Activated CD8-positive, alpha-beta memory T cell treated with anti-CD3 and anti-CD28 coated beads, Interleukin-2, amount 50 U/mL, for 24 hours (primary cell): ENCODE results near the gene CCL19.
A peak's percentile ranks its signal among the peaks of the same experiment; 100 is the strongest.

Experiments used
- DNase-seq: peaks from one replicate; pipeline ENCODE4 v3.0.0-alpha.2; 2020; ENCODE audit errors: extremely low read depth

CCL19 gene

DNA sequence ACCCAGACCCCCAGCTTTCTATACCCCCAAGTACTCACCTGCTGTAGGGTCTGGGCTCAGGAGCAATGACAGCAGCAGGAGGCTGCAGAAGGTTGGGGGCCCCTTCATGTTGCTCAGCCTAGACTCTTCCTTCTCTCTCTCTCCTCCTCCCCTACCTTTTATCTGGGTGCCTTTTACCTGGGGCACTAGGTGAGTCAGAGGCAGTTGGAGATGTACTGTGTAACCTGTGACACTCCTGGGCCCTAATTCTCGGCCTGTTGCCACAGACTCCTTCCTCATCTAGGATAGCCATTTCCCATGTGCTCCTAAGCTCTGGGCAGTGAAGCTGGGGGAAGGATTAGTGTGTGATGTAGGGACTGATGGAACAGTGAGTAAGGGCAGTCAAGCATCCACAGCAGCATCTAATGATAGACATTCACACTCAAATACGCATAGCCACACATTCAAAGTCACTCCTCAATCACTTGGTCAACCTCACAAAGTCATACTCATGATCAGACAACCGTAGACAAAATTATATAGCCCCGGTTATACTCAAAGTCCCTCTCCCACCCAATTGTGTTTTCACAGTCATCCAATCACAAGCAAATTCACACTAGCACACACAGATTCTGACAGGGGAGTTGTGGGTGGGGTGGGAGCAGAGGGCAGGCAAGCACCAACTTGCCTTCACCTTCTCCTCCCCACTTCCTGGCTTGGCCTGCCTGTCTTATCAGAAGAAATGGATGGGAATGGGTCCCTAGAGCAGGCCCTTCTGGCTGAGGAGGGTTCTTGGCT is 28.4 kb downstream of the CCL19 start, which contains the start of gene CCL27:
Gene CCL27 (minus strand): TSS at position 132 of the 777 bp plus-strand sequence. CDS start 24 bp downstream, at position 108.
- DNase-seq = no peak

DNA sequence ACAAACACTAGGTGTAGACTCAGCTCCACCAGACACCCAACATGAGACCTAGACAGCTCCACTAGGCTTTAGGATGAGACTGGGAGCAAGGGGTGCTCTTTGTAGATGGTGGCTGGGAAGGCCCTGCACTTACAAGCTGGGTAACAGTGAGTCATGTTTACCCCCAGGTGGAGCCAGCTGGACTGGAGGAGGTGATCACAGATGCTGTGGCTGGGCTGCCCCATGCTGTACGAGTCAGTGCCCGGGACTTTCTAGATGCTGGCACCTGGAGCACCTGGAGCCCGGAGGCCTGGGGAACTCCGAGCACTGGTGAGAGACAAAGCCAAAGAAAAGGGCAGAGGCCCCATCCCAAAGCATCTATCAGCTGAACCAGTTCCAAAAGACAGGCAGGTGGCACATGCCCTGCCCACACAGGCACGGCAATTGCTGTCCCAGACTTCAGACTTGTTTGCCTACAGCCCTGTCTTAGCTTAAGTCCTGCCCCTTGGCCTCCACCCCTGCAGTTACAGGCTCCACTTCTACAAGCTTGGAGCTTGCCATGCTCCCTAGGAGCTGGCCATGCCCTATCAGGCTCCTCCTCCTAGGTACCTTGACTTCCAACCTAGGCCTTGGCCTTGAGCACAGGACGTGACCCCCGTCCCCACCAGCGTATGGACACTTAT is 31.4 kb downstream of the CCL19 start:
- DNase-seq = no peak

DNA sequence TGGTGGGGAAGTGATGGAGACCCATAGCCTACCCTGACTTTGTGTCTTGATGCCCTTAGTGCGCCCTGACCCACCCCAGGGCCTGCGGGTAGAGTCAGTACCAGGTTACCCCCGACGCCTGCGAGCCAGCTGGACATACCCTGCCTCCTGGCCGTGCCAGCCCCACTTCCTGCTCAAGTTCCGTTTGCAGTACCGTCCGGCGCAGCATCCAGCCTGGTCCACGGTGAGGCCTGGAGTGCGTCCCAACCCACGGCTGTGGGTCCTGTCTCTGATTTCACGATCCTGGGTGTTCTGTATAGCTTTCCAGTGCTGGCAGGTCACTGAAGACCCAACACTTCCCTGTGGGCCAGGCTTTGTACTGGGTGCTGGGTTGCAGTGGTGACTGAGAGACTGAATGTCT is 32.6 kb downstream of the CCL19 start:
- DNase-seq = no peak

DNA sequence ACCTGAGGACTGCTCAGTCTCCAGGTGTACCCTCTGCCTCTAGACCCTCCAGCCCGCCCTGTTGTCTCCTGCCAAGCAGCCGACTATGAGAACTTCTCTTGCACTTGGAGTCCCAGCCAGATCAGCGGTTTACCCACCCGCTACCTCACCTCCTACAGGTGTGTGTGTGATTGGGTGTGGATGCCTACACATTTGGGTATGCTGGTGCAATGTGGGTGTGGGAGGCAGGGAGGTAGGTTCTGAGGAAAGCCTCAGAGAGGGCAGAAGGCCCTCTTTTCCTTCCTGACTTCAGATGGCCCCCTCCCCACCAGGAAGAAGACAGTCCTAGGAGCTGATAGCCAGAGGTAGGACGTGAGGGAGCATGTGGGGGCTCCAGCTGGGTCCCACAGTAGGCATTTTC is 34.1 kb downstream of the CCL19 start:
- no peak for DNase-seq

DNA sequence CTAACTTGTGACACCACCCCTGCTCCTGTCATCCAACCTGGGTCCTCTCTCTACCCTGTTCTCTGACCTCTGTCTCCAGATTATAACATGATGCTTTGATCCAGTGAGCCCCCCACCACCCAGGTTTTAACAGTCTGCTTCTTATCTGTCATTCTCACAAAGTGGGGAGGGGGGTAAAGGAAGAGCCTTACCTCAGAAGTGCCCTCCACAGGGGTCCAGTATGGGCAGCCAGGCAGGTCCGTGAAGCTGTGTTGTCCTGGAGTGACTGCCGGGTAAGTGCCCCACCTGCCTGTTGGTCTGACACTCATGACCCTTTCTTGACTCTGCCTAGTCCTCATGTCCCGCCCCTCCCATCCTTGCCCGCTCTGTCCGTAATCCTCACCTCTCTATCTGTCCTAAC is 35.7 kb downstream of the CCL19 start:
- no peak for DNase-seq

DNA sequence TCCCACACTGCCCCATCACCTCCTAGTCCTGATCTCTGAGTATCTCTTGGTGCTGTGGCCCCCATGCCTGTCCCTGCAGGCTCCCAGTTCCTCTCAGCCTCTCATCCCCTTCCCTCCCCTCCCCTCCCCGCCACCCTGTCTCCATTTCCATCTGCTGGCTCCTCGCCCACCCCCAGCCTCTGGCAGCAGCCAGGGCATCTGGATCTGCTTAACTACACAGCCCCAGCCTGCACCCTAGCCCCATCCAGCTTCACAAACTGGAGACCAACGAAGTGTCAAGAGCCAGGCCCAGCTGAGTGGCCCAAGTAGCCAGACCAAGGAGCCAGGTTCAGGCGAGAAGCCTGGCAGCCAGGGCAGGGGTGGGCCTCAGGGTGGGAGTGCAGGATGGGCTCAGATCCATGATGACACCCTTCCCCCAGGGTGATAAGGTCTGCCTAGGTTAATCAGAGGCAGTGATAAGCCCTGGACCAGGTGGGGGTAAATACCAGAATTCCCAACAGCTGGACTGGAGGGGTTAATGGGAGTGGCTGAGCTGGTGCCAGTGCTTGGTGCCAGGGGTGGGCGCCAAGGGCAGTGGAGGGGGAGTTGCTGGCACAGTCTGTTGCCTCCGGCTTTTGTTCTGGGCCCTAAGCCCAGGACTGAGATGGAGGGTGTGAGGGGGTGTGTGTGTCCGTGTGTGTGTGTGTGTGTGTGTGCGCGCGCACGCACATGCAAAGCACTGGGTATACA is 36.6 kb downstream of the CCL19 start:
- DNase-seq = no peak

DNA sequence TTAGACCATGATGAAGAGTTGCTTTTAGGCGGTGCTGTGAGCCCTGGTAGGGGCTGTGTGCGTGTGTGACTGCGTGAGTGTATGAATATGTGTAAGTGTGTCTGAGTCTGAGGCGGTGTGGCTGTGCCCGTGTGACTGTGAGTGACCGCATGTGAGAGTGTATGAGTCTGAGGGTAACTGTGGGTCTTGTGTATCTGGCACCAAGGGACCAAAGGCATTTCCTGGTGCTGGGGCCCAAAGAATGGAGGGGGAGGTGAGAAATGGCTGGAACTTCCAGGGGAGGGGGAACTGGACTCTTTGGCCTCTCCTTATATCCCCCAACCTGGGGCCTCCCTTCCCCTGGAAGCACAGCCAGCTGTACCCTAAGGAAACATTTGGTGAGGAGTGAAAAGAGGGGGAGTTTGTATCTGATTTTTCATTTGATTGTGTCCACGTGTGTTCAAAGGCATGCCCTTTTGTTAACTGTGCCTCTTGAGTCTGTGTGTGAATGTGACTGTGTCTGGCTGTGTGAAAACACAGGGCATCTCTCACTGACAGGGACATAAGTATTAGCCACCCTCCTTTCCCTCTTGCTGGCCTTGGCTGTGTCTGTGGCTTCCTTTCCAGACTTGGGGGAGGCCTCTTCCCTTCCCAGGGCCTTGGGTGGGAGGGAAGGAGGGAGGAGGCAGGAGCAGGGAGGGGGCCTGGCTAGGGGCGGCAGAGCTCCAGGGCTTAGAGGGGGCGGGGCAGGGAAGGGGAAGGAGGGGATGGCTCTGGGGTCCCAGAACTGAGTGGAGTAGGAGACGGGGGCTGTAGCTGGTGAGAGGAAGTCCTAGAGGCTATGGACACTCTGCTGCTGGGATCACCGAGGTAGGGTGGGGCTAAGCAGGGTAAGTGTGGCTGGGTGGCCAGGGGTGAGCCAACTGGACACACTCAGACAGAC is 37.7 kb downstream of the CCL19 start:
- no peak for DNase-seq

DNA sequence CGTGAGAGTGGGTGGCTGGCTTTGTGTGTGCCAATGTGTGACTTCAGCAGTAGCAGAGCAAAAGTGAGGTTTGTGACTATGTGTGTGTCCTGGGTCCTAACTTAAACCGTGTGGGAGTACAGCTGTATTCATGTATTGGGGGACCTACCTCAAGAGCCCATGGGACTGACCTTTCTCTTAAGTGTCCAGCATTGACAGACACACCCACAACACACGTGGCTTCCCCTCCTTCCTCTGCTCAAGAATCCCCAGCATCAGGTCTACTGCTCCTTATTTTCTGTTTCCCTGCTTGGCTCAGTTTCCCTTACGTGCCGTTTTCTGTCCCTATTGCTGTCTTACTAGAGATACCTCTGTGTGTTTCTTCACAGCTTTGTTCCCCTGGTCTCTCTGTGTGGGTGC is 38.5 kb downstream of the CCL19 start:
- no peak for DNase-seq

DNA sequence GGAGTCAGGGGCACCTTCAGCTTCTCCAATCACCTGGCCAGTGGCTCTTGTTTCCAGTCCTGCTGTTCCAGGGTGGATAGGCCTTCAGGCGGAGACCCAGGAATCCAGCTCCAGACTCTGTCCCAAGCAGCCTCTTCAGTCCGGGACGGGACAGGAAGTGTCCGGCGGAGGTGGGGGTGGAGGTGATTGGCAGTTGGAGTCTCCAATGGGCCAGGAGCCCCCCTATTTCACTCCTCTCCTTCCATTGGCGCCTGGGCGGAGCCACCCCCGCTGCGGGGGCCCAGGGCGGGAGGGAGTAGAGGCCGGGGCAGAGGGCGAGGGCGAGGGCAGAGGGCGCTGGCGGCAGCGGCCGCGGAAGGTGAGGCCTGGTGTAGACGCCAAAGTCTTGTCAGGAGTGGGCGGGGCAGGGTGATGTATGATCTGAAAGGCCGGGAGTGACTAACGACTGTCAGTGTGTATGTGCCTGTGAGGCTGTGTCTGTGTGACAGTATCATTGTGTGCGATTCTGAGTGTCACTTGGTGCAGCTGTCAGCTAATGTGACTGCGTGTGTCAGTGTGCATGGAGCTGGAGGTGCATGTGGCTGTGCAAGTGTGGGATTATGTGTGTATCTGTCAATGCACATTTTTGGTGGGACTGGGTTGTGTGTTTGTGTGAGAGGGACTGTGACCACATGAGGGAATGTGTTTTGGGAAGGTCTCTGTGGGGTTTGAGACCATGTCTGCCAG is 39.0 kb downstream of the CCL19 start, which contains the start of gene IL11RA:
Gene IL11RA (plus strand): TSS at position 310 of the 726 bp plus-strand sequence. CDS start 3,033 bp downstream, outside the sequence.
- no peak for DNase-seq

DNA sequence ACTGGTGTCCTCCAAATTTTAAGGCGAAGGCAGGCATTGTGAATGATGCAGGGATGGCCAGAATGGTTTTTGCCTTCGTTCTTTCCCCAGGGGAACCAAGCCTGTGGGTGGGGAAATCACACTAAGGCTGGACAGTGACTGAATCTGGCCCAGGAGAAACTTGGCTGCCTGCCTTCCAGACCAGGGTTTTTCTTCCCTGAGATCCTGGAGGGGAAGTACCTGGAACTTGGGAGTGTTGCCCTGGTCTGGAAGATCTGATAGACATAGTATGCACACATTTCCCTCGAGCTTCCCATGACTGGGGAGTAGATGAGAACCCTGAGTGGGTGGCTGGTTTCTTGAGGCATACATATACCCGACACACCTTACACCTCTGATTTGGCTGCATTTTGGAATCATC is 39.8 kb downstream of the CCL19 start:
- DNase-seq = no peak

DNA sequence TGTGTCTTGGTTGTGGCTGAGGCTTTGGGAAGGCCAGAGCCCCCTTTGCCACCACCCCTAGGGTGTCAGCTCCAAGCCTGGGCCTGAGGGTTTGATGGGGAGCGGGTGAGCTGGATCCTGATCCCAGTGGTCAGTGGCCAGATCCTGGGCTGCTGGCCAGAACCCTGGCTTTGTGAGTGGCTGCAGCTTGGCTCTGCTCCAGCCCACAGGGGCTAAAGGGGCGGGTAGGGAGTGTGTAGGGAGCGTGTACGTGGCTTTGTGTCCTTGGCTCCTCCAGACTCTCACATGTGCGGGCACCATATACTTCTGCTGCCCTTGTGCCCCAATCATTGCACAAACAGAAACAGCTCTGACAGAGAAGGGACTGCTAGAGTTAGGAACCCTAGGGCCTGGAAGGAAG is 40.3 kb downstream of the CCL19 start:
- DNase-seq = no peak

DNA sequence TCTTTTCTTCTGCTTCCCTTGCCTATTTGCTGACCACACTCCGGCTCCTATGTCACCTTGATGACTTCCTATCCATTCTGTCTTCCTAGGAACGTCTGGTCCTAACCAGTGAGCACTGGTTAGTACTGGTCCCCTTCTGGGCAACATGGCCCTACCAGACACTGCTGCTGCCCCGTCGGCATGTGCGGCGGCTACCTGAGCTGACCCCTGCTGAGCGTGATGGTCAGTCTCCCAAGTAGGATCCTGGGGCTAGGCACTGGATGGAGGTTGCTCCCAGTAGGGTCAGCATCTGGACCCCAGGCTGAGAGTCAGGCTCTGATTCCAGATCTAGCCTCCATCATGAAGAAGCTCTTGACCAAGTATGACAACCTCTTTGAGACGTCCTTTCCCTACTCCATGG is 42.4 kb downstream of the CCL19 start:
- DNase-seq = no peak

DNA sequence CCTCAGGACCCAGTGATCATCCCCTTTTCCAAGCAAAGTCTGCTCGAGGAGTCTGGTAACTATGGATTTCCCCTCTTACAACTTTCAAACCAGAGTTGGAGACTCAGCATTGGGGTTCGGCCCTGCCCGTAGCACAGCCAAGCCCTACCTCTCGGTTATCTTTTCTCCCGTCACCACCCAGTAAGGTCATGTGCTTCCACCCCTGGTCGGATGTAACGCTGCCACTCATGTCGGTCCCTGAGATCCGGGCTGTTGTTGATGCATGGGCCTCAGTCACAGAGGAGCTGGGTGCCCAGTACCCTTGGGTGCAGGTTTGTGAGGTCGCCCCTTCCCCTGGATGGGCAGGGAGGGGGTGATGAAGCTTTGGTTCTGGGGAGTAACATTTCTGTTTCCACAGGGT is 43.4 kb downstream of the CCL19 start:
- DNase-seq = no peak

DNA sequence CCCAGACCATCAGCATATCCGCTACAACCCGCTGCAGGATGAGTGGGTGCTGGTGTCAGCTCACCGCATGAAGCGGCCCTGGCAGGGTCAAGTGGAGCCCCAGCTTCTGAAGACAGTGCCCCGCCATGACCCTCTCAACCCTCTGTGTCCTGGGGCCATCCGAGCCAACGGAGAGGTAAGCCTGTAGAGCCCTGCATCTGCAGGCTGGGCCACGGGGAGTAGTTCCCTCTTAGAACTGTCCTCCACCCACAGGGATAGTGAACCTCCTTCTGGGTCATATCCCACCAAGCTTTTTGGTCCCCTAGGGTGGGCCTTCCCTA is 44.0 kb downstream of the CCL19 start:
- no peak for DNase-seq

DNA sequence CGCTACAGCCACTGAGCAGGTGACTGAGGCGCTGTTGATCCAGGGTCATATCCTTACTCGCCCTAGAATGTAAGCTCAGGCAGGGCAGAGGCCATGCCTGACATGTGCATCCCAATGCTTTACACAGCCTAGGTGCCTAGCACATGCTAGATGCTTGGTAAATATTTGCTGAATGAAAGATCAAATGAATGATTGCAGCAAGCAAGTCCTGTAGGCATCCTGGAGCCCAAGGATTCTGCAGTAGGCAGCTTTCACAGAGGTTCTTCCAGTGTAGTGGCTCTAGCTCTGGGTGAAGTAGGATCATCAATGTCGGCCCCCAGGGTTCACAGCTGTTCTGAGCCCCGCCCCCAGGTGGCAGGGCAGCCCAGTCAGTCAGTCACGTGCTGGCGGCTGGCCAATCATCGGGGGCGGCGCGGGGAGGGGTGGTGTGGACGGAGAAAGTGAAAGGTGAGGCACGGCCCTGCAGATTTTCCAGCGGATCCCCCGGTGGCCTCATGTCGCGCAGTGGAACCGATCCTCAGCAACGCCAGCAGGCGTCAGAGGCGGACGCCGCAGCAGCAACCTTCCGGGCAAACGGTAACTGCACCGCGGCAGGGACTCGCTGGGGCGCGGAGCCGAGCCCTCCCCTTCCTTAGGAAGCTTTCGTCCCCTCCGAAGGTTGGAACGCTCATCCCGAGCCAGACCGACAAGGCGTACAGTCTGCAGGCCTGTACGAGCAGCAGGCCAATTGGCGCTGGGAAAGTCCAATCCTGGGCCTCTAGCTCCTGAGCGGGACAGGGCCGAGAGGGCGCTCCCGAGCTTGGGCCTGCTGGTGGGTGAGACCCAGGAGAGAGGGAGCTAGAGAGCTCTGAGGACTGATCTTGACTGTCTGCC is 44.6 kb downstream of the CCL19 start, which contains the start of gene GALT:
Gene GALT (plus strand): TSS at position 465 of the 873 bp plus-strand sequence. CDS start 30 bp downstream, at position 495.
- peak; percentile 94 for DNase-seq

DNA sequence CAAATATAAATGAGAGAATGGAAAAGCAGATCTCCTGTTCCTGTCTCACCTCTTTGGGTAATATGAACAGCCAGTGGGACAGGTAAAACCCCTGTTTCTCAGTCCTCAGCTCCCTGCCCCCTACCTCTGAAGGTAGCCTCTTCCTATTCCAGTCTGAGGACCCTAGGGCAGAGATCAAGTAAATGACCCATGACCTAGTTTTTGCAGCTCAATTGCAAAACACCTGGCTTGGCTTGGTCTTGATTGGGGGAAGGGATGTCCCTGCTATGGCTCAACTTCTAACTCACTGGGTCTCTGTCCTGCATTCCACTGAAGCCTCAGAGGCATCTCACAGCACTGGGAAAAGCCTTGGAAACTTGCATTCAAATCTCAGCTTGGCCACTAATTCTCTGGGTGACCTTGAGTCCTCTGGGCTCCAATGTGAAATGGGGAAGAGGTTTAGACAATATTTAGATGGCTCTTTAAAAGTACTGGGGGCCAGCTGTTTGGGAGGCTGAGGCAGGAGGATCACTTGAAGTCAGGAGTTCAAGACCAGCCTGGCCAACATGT is 46.2 kb downstream of the CCL19 start:
- DNase-seq = no peak

DNA sequence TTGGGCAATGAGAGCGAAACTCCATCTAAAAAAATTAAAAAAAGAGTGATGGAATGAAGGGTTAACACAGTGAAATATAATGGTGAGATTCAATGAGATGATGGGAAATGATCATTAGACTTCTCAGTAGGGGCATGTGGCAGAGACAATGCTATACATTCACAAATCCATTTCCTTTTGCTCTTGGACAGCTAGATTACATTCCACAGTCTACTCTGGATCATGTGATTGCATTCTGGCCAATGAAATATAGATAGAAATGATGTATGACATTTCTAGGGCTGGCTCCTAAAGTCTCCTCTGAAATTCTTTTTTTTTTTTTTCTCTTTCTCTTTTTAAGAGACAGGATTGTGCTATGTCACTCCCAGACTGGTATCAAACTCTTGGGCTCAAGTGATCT is 48.4 kb downstream of the CCL19 start:
- DNase-seq = no peak
